GM18868 (cell line): ENCODE data around the gene DPM2.

Source experiments
- ATAC-seq: cut with Tn5 transposase; IDR thresholded peaks from one replicate; pipeline ENCODE4 v1.9.1; 2021; ENCODE audit warnings: mild to moderate bottlenecking, moderate library complexity; ENCODE audit not compliant: unreplicated experiment

The DPM2 gene, protein sequence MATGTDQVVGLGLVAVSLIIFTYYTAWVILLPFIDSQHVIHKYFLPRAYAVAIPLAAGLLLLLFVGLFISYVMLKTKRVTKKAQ

DNA sequence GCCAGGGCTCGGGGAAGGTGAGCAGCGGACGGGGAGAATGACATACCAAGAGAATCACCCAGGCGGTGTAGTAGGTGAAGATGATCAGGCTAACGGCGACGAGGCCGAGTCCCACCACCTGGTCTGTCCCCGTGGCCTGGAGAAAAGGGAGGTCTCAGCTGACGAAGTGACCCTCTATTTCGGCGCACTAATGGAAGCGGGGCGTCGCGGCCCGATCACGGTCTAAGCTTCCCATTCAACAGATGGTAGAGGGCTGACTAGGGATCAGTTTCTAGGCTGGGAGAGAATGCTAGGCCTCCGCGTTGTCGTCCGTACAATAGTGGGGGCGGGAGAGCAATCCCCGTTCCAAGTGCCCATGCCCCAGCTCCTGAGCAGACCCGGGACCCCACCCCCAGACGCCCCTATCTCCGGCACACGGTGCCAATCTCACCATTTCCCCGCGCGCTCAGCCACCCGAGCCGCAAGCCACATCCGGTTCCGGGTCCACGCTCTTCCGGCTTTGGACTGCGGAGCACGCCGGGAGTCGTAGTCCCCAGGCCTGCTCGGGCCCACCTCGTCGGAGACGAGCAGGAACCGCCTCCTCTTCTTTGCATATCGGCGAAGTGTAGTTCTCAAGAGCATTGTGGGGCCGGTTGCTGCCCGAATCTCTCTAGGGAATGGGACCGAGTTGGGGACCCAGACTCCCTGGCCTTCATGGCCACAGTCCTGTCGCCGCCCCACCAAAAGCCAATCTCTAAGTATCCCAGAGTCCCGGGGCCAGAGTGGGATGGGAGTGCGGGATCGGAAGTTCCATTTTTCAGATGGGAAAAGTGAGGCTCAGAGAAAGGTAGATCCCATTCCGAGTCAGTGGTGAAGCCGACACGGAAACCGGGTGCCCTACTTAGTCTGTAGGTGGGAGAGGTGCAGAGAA, at the start of gene DPM2:
DPM2 (minus strand) TSS at position 467 of the 910 bp plus-strand sequence; CDS start at position 433, 34 bp downstream.
- ATAC-seq, result peak; percentile 90

DNA sequence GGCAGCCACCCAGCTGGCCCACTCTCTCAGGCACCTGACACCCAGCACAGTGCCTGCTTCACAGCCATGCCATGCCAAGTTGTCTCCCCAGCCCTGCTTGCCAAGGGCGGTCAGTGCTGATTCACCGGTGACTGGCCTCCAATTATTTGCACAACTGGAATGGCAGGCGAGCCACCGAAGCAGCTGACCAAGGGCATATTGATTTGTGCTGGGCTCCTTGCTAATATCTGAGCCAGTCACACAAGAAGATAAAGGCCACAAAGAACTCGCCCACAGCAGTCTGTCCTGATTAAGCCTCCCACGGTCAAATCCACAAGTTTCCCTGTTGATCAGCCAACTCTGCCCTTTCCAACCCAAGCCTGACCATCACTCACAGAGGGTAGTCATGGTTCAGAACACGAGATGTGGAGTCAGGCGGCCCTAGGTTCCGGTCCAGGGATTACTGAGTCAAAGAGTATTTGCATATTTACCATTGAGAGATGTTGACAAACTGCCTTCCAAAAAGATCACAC, 49.5 kb upstream of the DPM2 start:
- no peak for ATAC-seq

DNA sequence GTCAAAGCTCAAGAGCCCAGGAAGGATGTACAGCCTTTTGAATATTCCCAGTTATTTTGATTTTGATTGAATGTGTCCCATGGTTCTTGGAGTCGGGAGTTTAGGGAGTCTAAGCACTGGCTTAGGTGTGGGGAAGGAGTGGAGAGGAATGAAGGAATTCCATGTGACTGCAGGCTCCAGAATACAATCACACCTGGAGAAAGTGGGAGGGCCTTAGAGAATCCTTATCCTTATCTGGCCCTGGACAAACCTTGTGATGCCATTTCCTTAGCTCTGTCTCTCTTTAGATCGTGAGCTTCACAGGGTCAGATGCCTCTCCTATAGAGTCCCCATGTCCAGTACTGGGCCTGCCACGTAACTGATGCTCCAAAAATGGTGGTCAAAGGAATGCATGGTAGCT, 47.4 kb upstream of the DPM2 start:
- no peak for ATAC-seq

DNA sequence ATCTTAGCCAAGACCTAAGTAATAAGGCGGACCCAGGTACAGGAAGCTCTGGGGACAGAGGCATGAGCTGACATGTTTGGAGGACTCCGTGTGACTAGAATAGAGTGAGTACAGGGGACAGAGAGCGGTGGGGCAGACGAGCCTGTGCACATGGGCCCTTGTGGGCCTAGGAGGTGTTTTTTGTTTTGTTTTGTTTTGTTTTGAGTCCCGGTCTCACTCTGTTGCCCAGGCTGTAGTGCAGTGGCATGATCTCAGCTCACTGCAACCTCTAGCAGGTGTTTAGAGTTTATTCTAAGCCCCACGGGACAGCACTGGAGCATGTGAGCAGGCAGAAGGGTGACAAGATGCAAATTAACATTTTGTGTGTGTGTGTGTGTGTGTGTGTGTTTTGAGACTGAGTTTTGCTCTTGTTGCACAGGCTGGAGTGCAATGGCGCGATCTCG, 46.2 kb upstream of the DPM2 start:
- peak; percentile 39 for ATAC-seq

DNA sequence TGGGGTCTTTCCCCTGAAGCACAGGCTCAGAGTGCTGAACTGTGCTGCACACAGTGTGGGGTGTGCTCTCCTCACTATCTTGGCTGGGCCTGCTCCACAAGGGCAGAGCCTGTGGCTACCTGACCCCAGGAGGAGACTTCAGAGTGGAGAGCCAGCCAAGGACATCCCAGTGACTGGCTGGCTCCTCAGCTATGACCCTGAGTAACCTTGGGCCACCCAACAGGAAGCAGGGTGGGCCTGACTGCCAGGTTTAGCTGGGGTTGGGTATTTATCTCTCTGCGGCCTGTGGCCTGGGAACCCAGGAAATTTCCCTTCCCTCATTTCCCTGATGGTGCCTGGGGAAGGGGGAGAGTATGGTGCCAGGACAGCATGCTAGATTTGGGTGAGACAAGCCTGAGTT, 45.3 kb upstream of the DPM2 start:
- no peak for ATAC-seq

DNA sequence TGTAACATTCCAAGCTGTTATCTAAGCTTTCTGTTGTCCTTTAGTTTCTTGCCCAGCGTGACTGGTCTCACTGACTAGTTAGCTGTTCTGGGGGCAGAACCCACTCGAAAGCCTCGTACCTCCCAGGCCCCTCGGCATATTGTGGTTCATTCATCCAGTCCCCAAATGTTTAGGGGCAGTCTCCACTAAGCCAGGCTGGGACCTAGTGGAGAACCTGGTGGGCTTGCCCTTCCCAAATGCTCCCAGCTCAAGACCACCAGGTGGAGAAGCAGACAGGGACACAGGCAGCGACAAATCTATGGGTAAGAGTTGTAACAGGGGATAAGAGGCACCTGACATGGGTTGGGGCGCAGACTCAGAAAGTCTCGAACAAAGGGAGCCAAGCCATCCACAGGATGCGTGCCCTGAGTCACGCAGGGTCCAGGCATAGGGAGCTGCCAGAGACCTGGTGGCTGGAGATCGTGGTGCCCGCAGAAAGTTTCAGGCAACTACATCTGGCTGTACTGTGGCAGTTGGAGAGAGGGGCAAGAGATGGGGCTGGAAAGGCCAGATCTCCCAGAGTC, 44.0 kb upstream of the DPM2 start:
- ATAC-seq, result no peak

DNA sequence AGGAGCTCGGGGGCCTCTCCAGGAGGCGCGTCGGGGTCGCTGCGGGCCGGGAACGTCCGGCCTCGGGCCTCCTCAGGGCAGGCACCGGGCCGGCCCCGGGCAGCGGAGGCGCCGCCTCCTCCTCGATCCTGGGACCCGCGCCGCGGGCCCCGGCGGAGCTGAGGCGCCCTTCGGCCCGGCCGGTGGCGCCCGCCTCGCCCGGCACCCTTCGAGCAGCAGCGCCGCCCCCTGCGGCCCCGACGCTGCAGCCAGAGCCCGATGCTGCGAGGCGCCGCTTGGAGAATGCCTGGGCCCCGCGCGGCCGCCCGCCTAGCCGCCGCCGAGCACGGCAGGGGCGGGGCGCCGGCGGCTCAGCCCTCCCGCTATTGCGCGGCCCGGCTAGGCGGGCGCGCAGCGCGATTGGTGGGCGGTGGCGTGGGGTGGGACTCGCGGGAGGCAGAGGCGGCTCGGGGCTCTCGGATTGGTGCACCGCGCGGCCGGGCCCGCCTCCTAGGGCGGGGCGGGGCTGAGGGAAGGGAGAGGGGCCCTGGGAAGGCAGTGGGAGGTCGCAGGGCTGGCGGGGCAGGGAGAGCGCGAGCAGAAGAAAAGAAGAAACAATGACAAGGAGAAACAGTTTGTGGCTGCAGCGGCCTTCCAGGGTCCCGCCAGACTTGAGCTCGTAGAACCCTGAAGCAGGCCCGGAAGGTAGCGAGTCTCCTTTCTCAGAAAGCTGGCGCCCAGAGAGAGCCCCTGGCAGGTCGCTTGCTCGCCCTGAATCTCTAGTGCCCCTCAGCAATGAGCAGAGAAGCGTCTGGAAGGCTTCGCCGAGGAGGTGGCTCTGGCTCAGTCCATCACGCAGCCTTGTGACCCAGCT, 43.3 kb upstream of the DPM2 start, which contains the start of gene EEIG1:
EEIG1 (minus strand) TSS at position 284 of the 853 bp plus-strand sequence. CDS start 852 bp downstream, outside the sequence.
- peak; percentile 74 for ATAC-seq

DNA sequence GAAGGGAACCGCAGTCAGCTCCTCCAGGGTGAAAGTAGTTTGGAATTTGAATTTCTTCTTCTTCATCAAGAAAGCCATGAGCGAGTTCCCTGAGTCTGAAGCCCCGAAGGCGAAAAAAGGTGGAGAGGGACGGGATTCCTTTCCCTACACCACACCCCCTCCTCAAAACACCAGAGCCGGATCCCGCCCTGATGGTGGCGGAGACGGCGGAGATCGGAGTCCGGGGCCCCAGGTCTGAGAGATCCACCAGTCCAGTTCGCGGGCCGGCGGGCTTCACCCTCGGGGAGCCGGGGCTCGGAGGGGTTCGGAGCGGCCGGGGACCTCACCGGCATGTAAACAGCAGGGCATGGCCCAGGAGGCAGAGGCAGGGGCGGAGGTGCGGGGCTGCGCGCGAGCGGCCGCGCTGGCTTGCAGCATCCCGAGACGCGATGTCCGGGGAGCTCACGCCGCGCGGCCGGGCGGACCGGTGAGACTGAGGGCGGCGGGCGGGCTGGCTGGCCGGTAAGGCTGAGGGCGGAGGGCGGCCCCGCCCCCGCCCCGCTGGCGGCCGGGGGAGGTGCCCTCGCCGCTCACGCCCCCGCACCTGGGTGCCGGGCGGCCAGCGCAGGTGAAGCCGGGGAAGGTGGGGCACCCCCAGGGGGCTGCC, 42.5 kb upstream of the DPM2 start:
- ATAC-seq, result peak; percentile 28

DNA sequence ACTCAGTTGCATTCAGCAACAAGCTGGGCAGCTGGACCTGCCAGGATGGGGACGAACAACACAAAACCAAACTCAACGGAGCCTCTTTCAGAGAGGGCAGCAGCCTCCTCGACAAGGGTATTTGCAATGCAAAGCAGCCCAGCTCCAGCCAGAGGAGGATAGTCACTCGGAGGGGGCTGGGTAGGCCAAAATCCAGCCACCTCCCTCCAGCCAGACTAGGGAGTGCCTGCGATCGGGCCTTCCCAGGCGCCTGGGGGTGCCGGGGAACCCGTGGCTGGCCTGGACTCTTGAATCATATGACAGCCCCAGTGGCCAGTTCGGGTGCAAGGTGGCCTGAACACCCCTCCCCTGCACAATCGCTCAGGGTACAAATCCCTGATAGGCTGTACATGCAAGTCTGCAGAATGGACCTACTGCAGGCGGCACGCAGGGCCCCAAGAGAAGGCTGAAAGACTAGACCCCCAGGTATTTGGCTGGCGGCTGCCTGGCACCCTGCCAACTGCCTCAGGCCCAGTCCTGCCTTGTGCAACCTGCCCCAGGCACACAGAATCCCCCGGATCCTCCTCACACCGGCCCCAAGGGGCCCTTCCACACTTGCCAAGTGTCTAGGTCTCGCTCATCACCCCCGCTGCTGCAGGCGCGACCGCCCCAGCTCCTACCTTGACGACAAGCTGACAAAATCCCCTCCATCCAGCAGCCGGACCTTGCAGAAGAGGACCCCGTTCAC, 41.8 kb upstream of the DPM2 start:
- ATAC-seq, result no peak

DNA sequence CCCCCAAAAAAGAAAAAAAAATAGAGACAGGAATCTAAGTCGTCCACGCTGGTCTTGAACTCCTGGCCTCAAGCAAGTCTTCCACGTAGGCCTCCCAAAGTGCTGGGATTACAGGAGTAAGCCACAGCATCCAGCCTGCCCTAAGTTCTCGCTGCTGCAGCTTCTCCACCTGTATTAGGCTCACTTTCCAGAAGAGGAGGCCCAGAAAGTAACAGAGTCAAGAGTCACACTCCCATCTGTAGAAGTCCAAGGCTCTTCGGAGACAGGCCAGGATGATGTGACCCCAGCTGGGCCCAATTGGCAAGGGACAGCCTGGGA, 41.3 kb upstream of the DPM2 start:
- no peak for ATAC-seq

DNA sequence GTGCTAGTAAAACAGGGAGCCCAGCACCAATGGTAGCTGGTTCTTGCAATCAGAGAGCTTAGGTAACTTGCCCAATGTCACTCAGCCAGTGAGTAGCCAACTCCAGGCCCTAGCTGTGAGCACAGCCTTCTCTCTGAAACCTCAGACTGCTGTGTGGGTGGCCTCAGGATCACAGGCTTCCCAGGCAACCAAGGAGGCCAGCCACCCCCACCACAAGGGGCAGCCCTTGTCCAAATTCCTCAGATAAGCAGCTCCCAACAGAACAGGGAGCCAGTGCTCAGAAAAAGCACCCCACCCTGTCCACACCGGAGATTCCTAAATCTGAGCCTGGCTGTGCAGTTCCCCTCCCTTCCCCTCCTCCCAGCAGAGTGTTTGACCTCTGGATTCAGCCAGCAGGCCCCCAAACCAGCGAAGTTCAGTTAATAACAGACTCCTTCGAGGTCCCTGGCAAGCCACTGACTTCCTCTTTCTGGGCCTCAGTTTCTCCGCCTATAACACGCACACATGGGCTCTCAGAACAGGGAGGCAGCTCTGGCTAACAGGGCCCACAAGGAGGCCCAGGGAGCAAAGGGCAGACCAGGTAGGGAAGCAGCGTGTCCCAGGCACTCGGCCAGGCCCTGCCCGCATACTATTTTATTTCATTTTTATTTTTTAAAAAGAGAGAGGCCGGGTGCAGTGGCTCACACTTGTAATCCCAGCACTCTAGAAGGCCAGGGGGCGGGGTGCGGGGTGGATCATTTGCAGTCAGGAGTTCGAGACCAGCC, 40.4 kb upstream of the DPM2 start:
- no peak for ATAC-seq

DNA sequence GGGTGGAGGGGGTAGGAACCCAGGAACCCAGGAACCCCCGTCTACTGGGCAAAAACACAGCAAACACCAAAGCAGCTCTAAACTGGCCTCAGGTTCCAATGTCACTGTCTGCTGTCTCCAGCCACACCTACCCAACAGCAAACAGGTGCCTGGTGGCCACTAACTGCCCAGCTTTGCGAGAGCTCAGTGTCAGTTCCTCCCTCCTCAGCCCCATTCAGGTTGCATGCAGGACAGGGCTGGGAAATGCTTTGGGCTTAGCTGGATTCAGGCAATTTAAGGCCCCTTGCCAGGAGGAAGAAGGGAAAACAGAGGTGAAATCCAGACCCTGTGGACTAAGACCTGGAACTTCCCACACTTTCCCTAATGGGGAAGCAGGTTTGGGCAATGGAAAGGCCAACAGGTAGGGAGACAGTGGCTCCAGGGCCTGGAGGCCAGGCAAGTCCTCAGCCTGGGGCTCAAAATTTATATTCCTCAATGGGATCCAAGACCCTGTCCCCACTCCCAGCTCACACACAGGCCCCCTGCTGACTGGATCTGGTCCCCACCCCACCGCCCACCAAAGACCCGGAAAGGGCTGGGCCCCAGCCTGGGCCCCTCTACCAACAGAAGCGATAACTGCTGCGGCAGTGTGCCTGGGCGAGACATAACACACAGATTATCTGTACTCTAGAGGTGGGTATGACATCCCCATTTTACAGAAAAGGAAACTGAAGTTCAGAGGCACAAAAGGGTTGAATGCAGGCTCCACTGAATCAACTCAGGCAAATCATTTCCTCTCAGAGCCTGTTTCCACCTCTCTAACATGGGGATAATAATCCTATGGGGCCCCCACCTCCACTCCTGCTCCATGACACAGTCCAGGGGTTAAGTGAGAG, 39.6 kb upstream of the DPM2 start:
- no peak for ATAC-seq

DNA sequence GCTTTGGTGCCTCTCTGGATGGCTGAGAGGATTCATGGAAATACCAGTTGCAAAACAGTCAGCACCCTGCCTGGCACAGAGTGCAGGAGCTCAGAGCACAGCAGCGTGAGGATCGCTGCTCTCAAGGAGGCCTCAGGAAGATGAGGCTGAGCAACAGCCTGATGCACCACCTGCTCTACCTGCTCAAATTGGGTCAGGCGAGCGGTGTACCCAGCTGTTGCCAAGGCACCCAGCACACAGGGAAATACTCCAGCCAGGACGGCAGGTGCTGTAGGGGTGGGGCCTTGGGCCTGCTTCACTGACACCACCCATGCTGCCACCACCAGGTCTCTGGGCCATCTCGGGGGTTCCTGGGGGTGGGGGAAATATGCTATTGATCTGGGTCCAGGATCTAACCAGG, 38.8 kb upstream of the DPM2 start:
- ATAC-seq, result no peak

DNA sequence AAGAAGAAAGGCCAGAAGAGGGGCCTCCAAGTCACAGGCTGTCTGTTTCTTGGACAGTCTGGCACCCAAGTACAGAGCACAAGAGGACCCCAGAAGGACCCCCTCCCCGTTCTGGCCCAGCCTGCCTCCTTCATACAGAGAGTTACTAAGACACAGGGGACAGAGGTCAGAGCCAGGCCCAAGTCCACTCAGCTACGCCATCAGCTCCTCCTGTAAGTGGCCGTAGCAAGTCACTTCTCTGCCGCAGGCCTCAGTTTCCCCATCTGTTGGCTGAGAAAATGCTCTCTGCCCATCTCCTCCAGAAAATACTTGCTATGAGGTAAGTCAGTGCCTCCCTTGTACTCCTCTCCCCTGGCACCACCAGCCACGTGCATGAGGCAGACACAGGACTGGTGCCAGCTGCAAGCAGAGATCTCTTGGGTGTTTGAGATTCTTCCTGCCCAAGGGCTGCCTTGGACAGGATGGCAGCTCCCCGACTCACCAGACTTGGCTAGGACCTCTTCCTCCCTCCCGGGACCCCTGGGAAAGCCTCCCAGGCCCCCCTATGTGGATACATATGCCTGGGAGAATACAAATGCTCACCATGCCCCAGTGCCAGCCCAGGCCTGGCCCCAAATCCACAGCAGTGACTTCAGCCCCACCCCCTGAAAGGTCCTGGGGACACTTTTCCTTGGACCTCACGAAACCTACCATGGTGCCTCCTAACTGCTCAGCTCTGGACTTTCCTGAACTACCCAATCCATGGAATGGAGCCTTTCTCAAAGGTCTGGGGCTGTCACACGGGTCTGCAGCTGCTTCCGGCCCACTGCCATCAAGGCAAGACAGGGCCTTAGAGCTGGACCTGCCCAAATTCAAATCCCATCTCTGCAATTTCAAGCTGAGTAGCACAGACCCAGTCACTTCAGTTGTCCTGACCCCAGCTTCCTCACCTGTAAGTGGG, 38.0 kb upstream of the DPM2 start:
- no peak for ATAC-seq

DNA sequence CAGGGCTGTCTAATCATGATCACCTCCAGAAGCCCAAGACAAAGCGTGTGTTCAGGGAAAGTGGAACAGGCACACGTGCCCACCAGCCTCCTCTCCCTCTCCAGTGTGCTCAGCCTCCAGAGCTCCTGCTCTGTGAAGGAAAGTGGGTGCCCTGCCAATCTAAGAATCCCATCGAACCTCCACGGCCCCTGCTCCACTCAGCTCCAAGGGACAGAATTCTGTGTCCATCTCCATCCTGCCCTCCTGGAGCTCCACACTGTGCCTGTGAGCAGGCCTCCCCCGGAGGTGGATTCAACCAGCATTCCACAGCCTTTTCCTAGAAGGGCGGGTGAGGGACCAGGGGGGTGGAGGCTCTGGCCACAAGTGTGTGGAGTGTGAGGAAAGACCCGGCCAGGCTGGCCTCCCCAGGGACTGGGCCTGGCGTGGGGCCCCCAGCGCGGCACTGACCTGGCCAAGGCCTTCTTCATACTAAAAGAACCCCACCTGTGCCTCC, 37.2 kb upstream of the DPM2 start:
- no peak for ATAC-seq

DNA sequence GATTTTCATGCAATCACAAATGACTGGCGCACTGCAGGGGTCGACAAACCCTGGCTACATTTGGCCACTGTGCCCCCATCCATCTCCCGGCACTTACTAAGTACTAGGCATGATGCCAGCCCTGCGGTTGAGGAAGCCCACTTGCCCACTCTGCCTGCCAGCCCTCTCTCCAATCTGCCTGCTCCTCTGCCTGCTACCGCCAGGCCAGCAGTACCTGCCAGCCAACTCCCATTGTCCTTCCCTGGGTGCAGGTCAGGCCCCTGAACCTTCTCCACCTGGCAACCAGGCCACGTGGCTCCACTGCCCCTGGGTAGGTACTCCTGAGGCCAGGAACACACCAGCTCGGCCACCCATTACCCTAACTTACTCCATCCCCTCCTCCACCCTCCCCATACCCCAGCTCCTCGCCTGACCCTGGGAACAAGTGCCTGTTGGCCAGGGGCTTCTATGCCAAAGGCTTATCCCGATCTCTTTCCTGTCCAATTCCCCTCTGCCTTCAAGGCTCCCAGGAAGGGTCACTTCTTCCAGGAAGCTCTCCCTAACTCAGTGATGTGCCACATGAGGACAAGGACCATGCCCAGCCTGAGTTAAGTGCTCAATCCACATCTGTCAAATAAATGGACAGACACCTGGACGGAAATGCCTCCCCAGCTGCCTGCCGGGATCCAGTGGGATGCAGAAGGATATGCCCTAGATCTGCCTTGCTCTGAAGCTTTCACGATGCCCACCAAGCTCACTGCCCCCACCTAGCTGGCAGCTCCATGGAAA, 36.5 kb upstream of the DPM2 start:
- ATAC-seq, result no peak
